NCI-H748 (cell line): ENCODE results near the gene KIF5B.

Experiments
- DNase-seq: peaks from one replicate; lab custom pipeline; 2025; ENCODE audit not compliant: unreplicated experiment; lab: John Stamatoyannopoulos, UW

Gene KIF5B

GRCh38 chr10:31962826-31963588 is 93.2 kb downstream of the KIF5B start:
- DNase-seq: no peak

DNA sequence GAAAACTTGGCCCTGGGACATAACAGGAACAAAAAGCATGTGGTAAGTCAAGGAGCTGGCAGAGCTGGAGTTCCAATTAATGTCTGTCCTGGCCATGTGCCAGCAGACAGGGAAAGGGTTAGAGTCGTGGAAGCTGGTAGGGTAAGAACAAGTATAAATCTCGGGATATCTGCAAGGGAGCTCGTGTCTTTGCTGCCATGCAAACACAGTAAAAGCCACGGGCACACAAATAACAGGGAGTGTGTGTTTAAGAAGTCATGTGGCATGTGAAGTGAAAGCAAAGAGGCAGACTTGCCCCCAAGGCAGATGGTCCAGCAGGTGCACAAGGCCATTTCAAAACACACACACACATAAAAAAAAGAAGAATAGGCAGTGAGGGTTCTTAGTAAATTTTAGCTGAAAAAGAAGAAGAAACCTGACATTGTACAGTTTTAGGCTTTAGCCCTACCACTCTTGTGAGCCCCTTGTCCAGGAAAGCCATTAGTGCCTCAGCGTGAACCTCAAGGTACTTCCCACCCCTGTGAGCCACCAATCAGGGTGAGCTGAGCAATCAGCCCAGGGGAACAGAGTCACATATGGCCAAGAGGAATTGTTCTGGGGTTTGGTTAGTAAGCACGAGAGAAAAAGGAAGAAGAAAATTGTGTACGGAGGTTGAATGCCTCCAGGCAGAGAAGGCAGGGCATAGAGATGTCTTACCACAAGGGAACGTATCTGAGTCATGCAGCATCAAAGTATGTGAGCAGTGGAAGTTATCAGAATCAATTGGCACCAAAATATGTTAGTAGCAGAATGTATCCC is 94.7 kb downstream of the KIF5B start:
- DNase-seq: peak; percentile 54

DNA sequence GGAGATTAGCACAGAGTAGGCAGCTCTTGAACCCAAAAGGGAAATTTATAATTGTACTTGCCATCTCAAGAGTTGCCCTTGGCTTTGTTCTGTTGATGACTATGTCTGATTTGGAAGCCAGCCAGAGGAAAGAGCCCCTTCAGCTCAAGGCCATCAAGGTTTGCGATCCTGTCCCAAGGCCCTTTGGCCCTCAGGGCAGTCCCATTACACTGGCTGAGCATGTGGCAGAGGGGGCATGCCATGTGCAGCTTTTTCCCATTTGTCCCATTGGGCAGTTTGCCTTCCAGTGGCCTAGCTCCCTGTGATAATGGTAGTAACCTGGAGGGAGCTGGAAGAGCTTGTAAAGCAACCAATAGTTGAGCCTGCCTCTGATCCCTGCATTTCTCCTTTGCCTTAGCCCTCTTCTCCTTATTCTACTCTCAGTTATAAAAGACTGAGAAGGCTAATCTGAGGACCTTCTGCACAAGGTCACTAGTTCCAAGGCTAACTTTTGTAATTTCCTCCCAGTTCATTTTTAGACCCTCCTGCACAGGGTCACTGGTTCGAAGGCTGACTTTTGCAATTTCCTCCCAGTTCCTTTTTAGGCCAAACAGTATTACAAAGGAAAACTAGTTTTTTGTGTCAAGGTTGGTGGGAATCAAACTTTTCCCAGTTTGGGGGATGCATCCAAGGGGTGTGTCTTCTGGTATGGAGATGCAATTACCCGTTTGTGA is 96.6 kb downstream of the KIF5B start:
- DNase-seq: no peak
